ENCODE results near the gene CSMD2.
"Not testable (repeated sequence)": the region's sequence is repeated elsewhere in the genome, so short reads cannot be mapped to it uniquely, and the experiment has no call there.

Gene CSMD2

DNA sequence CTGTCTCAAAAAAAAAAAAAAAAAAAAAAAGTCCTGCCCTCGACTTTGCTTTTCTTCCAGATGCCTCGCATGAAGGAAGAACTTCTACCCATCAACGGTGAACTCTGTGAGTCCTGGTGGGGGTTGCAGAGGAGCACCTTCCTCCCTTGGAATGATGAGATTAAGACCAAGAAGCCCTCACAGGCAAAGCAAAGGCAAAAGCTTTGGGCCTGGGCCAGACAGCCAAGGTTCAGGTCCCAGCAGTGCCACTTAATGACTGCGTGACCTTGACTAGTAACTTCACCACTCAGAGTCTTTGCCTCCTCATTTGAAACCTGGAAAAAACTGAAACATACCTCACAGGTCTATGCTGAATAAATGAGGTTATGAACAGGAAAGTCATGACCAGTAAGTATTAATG, 637.1 kb downstream of the CSMD2 start:
- in situ Hi-C loops (cut with MboI; ENCODE audit: low sequenced_read_pairs), result no loop called here

- in situ Hi-C loops (cut with MboI; ENCODE audit: low sequenced_read_pairs), result no loop called here
These were observed 640.4 kb downstream of the CSMD2 start for GRCh38 chr1:33524586-33524985.

DNA sequence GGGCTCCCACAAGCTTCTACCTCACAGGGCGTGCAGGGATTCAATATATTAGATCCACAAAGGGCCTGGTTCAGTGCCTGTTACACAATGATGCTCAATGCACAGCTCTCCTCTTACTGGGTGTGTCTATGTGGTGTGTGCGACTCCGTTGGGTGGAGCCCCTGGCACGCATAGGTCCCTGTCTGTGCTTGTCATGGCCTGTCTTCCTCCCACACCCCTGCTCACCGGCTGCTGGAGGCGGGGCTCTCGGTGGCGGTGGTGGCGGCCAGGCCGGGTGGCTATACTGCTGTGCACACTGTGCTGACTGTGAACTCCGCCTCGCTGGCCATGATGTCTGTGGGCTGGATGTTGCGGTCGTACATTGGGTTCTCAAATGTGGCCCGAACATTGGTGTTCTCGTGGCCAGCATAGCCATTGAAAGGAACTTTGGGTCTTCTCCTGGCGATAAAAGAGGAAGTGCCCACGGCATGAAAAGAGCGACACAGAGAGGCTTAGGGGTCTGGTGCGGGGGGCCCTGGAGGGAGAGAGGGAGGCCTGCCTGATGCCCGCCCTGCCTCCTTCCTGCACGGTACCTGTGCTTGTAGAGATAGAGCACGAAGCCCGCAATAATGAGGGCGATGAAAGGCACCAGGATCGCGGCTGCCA, 645.7 kb downstream of the CSMD2 start:
- in situ Hi-C loops (cut with MboI; ENCODE audit: low sequenced_read_pairs), result no loop called here

GRCh38 chr1:33517596-33518250, 647.3 kb downstream of the CSMD2 start:
- in situ Hi-C loops (cut with MboI; ENCODE audit: low sequenced_read_pairs), result no loop called here

- in situ Hi-C loops (cut with MboI; ENCODE audit: low sequenced_read_pairs), result no loop called here
These were observed 648.0 kb downstream of the CSMD2 start for GRCh38 chr1:33516891-33517567.

DNA sequence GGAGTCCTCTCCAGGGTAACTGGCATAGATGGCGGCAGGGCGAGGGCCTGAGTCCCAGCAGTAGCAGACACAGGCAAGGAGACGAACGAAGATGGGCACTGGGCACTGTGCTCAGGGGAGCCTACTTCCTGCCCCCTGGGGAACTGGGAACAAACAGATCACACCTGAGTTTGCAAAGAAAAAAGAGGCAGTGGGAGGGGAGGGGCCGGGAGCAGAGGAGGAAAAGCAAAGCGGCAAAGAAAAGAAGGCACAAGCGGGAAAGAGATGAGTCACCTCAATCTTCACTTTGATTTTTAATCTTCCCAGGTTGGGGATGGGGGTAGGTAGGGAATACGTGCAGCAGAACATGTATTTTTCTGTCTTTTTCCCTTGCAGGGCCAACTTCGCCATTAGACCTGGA, 648.6 kb downstream of the CSMD2 start:
- in situ Hi-C loops (cut with MboI; ENCODE audit: low sequenced_read_pairs), result no loop called here

DNA sequence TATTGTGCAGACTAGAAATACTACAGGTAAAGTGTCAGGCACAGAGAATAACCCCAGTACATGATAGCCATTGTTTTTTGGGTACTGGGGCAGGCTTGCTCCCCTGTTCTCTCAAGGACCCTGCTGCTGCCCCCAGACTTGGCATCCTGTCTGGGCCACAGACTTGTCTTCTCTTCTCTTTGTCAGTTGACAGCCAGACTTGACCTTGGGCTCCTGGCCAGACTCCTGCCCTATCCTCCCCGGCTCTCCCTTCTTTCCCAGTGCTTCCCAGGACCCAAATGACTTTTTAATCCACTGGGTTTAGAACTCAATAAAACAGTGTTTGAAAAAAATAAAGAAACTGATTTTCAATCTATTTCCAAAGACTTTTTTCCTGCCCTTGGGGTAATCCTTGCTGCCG, 649.4 kb downstream of the CSMD2 start:
- in situ Hi-C loops (cut with MboI; ENCODE audit: low sequenced_read_pairs), result no loop called here

GRCh38 chr1:33515112-33515511, 649.9 kb downstream of the CSMD2 start:
- in situ Hi-C loops (cut with MboI; ENCODE audit: low sequenced_read_pairs), result no loop called here

DNA sequence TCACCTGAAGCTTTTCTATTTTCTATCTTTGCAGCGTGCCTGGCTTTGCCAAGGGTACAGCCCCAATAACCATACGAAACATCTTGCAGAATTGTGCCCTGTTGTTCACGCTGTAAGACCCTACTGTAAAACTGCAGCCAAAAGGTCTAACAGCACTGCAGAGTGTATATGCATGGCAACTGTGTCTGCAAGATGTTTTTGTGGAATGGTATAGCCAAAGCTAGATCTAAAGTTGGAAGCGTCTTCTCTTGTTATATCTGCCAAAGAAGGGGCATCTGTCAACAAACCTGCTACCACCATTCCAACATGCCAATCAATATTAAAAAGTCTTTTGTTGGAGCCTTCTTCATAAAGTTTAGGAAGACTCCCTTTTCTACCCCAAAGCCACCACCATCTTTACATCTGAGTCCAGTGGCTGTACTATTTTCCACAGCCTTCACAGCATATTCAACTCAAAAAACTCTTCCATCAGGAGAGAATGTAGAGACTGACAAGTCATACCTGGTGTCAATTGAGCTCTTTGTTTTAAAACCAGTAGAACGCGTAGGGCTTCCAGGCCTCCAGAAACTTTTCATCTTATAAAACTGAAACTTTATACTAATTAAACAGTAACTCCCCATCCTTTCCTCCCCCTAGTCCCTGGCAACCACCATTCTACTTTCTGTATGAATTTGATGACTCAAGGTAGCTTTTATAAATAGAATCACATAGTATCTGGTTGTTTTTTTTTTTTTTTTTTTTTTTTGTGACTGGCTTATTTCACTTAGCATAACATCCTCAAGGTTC, 652.6 kb downstream of the CSMD2 start:
- in situ Hi-C loops (cut with MboI; ENCODE audit: low sequenced_read_pairs), result no loop called here

DNA sequence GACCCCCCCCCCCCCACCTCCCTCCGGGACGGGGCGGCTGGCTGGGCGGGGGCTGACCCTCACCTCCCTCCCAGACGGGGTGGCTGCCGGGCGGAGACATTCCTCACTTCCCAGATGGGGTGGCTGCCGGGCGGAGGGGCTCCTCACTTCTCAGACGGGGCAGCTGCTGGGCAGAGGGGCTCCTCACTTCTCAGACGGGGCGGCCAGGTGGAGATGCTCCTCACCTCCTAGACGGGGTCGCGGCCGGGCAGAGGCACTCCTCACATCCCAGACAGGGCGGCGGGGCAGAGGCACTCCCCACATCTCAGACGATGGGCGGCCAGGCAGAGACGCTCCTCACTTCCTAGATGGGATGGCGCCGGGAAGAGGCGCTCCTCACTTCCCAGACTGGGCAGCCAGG, 655.8 kb downstream of the CSMD2 start:
- in situ Hi-C loops (cut with MboI; ENCODE audit: low sequenced_read_pairs), result not testable (repeated sequence)

DNA sequence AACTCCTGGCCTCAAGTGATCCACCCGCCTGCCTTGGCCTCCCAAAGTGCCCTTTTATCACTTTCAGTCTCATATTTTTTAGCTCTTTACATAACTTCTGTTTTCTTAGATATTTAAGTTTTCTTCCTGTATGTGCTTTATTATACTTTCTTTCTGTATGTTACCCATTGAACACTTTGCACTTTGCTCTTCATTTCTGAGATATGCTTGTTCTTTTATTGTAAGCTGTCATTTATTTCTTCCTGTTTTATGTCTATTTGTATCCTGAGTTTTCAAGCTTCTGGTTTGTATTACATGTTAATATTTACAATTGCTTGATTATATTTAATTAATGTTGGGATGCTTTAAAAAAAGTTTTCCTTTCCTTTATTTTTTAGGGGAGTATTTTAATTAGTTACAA, 656.9 kb downstream of the CSMD2 start:
- in situ Hi-C loops (cut with MboI; ENCODE audit: low sequenced_read_pairs), result no loop called here

DNA sequence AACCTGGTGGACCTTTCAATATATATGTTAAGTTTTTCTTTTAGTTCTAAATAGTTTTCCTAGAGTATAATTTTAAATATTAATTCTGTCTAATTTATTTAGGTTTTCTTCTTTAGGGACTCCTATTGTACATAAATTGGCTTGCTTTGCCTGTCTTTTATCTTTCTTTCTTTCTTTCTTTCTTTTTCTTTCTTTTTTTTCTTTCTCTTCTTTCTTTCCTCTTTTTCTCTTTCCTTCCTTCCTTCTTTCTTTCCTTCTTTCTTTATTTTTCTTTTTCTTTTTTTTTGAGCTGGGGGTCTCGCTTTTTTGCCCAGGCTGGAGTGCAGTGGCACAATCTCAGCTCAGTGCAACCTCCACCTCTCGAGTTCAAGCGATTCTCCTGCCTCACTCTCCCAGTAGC, 657.4 kb downstream of the CSMD2 start:
- in situ Hi-C loops (cut with MboI; ENCODE audit: low sequenced_read_pairs), result no loop called here

DNA sequence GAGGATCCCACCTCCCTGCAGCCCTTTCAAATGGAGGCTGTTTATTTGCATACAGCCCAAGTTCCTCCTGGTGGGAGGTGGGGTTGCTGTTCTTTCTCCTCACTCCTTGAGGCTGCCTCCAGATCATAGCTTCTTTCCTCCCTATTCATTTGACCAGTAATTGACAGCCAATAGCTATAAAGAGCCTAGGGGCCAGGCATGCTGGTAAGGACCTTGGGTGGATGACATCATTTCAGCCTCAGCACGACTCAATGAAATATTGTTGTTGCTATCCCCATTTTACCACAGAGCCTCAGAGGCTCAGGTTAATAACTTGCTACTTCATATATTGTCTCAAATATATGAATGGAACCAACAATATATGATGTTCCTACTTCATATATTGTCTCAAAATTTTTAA, 661.5 kb downstream of the CSMD2 start:
- in situ Hi-C loops (cut with MboI; ENCODE audit: low sequenced_read_pairs), result no loop called here

DNA sequence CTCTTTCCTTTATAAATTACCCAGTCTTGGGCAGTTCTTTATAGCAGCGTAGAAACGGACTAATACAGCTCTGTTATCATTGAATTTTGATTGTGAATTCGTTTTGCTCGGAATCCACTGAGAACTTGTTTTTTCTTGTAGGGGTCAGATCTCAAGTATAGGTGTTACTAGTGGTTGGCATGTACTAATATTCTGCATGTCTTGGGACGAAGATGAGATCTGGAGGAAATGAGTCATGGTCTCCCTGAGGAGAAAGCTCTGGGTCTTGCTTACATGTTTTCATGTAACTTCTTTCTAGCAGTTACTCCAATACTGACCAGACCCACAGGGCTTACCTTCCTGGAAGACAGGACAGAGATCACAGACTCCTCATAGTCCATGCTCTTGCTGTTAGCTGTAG, 662.3 kb downstream of the CSMD2 start:
- in situ Hi-C loops (cut with MboI; ENCODE audit: low sequenced_read_pairs), result no loop called here

DNA sequence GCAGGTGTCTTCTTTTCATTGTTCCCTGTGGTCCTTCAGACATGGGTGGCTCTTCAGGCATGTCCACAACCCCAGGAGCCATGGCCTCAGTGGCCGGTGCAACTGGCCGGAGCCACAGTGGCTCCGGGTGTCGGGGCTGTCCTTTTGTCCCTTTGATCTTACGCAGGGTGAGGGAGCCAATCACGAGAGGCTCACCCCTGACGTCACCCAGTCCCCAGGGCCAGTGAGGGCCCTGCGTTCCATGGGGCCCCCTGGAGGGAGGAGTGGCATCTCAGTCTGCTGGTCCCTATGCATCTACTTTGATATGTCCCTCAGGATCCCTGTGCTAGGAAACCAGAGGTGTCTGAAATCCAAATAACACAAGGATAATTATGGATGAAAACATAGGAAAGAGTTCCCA, 663.3 kb downstream of the CSMD2 start:
- in situ Hi-C loops (cut with MboI; ENCODE audit: low sequenced_read_pairs), result no loop called here

GRCh38 chr1:33501309-33501708, 663.7 kb downstream of the CSMD2 start:
- in situ Hi-C loops (cut with MboI; ENCODE audit: low sequenced_read_pairs), result no loop called here

DNA sequence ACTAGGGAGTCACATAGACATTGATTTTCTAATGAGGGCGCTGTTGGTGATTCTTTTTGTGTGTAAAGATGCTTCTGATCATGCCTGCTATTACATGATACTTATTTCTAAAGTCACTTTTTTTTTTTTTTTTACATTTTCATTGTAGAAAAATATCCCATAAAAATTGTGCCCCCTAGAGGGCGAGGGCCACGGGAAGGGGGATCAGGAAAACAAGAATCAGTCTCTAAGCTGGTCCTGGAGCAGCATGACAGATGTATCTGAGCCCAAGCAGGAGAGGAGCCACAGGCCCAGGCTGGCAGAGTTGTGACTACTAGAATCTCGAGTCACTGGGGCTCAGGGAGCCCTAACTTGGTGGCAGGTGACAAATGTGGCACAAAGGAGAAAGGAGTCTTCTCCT, 664.5 kb downstream of the CSMD2 start:
- in situ Hi-C loops (cut with MboI; ENCODE audit: low sequenced_read_pairs), result no loop called here

DNA sequence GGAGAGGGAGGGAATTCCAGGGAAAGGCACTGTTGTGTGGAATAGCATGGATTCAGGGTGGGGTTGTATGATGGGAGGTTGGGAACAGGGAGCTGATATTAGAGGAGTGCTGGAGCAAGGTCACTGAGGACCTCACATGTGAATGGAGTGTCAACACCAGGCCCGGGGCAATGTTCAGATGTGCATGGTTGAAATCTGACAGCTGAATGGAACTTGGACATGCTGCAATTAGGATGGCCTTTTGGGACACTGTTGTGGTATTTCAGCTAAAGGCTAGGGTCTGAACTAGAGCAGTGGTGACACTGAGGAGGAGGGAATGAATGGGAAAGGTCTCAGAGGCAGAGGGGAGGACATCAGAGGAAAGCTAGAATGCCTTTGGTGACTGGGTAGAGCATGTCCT, 667.6 kb downstream of the CSMD2 start:
- in situ Hi-C loops (cut with MboI; ENCODE audit: low sequenced_read_pairs), result no loop called here

DNA sequence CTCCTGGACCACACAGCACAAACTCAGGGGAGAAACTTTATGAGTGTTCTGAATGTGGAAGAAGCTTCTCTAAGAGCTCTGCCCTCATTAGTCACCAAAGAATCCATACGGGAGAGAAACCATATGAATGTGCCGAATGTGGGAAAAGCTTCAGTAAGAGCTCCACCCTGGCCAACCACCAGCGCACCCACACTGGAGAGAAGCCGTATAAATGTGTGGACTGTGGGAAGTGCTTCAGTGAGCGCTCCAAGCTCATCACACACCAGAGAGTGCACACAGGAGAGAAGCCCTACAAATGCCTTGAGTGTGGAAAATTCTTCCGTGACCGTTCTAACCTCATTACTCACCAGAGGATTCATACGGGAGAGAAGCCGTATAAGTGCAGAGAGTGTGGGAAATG, 670.1 kb downstream of the CSMD2 start:
- in situ Hi-C loops (cut with MboI; ENCODE audit: low sequenced_read_pairs), result no loop called here

- in situ Hi-C loops (cut with MboI; ENCODE audit: low sequenced_read_pairs), result no loop called here
These were observed 676.4 kb downstream of the CSMD2 start for GRCh38 chr1:33488624-33489023.

DNA sequence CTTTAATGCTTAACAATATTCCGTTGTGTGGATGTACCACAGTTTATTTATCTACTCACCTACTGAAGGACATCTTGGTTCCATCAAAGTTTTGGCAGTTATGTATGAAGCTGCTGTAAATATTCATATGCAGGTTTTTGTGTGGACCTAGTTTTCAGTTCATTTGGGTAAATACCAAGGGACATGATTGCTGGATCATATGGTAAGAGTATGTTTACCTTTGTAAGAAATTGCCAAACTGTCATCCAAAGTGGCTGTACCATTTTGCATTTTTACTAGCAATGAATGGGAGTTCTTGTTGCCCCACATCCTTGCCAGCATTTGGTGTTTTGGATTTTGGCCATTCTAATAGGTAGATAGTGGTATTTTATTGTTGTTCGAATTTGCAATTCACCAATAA, 682.6 kb downstream of the CSMD2 start:
- in situ Hi-C loops (cut with MboI; ENCODE audit: low sequenced_read_pairs), result no loop called here

DNA sequence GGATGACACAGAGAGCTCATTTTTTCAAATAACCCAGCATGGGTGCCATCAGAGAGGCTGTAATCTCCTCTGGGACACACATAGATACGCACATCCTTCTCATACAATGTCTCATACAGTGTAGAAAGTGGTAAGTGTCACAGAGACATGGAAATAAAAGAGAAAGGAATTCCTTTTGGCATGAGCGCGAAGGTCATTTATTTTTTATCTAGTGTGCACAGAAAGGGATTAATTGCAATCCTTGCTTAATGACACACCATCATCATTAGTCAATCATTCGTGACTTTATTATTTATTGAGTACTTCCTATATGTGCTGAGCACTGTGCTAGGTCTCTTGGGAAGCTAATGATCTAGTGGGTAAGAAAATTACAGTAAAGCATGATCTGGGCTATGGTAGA, 687.6 kb downstream of the CSMD2 start:
- in situ Hi-C loops (cut with MboI; ENCODE audit: low sequenced_read_pairs), result no loop called here
